GM13976 (cell line): ENCODE data around the gene STK32B.
A peak's percentile ranks its signal among the peaks of the same experiment; 100 is the strongest.

ENCODE experiments used
- DNase-seq: peaks from one replicate; pipeline ENCODE4 v3.0.0; 2012; ENCODE audit warnings: low spot score
- CTCF ChIP-seq: IDR thresholded peaks from 2 replicates; pipeline ENCODE4 v1.5.1; 2012; ENCODE audit warnings: borderline replicate concordance, mild to moderate bottlenecking; ENCODE audit not compliant: insufficient read depth; ENCODE audit errors: extremely low read depth, missing control alignments, control extremely low read depth
- in situ Hi-C: fragments of 300-500 bp; cut with MboI; formaldehyde crosslinking; loops from one replicate; pipeline ENCODE4 v1.12.0; 2022; ENCODE audit warnings: low sequenced_read_pairs, mixed read lengths, inconsistent platforms; ENCODE audit not compliant: unreplicated experiment

Gene STK32B

GRCh38 chr4:5044341-5044740 lies 6.9 kb upstream of the STK32B start:
- in situ Hi-C loops, result no loop called here
- TF ChIP-seq CTCF, result no peak
- DNase-seq, result no peak

DNA sequence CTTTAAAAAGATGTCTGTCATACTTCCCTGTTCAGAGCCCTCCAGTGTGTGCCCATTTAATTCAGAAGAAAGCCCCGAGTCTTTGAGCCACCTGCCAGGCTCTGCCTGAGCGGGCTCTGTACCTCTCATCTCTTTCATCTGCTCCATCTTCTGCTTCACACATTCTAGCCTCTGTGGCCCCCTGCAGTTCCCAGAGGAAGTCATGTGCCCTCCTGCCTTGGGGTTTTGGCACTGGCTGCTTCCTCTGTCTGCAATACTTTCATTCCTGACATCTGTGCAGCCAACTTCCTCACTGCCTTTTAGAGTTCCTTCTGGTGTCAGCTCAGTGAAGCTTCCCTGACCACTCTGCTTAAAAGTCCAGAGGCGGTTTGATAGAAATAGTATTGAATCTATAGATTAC lies 6.2 kb upstream of the STK32B start:
- no peak for TF ChIP-seq CTCF
- in situ Hi-C loops, result no loop called here
- DNase-seq, result no peak

- no peak for TF ChIP-seq CTCF
- in situ Hi-C loops, result no loop called here
These were observed 2.6 kb upstream of the STK32B start for GRCh38 chr4:5048721-5049120.

GRCh38 chr4:5050520-5051277 lies 581 bp upstream of the STK32B start:
- in situ Hi-C loops, result no loop called here
- DNase-seq, result peak; percentile 69
- peak; percentile 12 for TF ChIP-seq CTCF

More at GRCh38 chr4:5048721-5049120, 2.6 kb upstream of the STK32B start:
- no peak for DNase-seq

- in situ Hi-C loops, result no loop called here
- no peak for TF ChIP-seq CTCF
- DNase-seq, result peak; percentile 30
These were observed 973 bp downstream of the STK32B start for GRCh38 chr4:5052204-5052702.

DNA sequence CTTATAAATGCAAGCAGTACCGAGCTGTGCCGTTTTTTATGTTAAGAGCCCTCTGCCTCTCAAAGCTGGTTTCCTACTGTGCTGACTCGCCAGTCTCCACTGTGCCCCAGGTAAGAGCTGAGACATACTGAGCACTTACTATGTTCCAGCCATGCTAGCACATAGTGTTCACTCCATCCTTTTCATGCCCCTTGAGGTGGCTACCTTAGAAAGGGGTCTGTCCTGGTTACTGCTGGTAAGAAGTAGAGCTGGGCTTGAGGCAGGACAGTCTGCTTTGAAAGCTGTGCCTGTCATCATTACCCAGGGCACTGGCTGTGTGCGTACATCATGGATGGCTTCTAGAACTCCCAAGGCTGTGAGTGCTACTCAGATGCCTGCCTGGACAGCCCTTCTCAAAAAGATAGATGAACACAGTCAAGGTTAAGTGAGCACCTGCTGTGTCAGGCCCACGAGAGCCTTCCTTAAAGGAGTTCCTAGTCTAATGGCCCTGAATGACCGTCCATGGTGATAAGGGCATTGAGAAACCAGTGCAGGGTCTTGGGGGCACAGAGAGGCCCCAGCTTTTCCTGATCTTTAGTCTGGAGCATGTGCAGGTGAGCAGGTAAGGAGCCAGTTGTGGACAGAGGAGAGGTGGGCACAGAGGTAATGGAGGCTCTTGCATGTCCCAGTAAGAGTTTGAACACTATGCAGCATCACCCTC lies 1.6 kb downstream of the STK32B start:
- in situ Hi-C loops, result no loop called here
- TF ChIP-seq CTCF, result no peak
- no peak for DNase-seq
